Raji (cell line): ENCODE data around the gene AP5Z1.

Experiments
- POLR2A ChIP-seq: IDR thresholded peaks from 2 replicates; pipeline ENCODE4 v1.6.1; 2011; ENCODE audit warnings: low read depth, low read length, control low read depth; ENCODE audit not compliant: insufficient read depth

AP5Z1 gene

DNA sequence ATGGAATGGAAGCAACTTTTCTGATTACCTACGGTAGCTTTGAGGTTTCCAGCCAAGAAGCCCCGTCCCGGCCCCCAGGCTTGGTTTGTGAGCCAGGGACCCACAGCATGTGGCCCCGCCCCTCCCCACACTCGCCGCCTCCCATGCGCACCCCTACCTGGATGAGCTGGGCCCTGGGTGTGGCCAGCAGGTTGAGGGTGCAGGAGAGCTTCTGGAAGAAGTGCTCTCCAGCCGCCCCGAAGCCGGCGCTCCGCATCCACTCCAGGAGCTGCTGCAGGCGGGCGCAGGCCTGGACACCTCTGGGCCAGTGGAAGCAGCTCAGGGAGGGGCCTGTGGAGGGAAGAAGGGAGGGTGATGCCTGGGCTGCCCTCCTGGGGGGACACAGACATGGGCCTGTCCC lies 39.7 kb downstream of the AP5Z1 start:
- no peak for TF ChIP-seq POLR2A

DNA sequence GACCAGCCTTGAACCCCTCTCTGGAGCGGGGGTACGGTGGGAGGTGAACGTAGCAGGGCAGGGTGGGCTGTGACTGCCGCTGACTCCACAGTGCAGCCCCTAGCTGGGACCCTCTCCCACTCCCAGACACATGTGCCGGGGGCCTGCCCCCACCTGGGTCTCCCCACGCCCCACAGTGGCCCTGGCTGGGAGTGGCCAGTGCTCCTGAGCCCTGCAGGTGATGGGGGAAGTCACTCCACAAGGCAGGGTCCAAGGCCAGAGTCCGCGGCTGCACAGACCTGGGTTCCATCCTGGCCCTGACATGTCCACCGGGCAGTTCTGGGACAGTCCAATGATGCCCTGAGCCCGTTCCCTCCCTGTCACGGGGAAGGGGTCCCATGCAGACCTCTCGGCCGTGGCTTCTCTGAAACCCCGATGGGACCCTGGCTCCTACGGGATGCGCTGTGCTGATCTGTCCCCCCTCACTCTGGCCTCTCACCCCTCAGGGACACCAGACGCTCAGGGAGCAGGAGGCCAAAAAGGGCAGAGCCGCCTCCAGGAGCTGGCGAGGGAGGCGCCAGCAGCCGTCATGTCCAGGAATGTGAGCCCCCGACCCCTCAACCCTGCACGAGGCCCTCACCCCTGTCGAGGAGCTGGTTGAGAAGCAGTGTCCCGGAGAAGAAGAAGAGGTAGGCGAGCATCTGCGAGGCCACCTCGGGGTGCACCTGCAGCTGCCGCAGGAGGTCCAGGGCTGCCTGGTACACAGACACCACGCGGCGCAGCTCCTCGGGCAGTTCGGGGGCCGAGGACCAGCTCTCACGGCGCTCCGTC lies 40.4 kb downstream of the AP5Z1 start:
- TF ChIP-seq POLR2A: no peak

DNA sequence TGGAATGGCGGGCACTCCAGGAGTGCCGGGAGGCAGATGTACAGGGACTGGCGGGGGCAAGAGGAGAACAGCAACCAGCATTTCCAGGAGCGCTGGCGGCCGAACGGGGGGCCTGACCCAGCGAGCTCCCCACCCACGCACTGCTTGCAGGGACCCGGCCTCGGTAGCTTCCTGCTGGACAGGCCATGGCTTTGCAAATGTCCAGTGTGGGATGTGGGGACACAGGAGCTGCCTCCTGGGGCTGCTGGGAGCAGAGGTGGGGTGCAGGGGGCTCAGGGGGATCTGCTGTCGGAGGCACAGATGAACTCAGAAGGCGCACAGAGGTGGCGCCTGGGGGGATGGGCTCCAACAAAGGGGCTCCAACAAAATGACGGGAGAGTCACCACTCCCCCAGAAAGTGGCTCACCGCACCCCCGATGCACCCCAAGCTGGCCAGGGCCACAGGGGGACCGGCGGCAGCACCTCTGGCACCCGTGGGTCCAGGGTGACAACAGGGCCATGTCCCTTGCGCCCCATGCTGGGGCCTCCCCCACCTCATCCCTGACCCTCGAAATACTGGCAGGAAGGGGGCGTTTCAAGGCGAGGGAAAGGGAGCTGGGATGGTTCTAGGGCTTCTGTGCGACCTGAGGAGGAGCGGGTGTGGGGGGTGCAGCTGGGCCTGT lies 41.1 kb downstream of the AP5Z1 start:
- TF ChIP-seq POLR2A: no peak

DNA sequence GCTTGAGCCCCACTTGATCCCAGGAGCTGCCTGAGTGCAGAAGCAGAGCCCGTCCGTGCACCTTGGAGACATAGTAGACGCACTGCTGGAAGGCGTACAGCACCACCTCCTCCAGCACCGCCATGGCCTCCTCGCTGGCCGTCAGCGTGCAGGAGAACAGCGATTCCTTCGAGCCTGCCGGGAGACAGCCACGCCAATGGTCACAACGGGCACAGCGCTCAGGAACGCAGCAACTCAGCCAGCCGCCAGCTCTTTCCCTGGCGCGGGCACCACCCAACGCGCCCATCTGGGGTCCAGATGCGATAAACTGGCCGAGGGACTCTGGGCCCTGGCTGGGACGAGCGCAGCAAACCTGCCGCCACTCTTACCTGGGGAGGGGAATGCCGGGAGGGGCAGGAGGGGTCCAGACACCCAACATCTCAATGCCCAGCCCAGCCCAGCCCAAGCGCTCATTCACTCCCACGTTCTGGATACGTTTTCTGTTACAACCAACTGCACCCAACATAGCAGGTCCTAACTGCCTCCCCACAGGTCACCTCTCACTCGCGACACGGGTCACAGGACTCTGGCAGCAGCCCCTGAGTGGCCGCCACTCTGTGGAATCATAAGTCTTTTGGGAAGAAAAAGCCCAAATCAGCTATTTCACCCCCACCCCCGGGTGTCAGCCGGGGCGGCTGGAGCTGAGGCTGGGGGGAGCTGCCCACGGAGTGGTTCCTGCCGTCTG lies 41.9 kb downstream of the AP5Z1 start:
- TF ChIP-seq POLR2A: no peak

DNA sequence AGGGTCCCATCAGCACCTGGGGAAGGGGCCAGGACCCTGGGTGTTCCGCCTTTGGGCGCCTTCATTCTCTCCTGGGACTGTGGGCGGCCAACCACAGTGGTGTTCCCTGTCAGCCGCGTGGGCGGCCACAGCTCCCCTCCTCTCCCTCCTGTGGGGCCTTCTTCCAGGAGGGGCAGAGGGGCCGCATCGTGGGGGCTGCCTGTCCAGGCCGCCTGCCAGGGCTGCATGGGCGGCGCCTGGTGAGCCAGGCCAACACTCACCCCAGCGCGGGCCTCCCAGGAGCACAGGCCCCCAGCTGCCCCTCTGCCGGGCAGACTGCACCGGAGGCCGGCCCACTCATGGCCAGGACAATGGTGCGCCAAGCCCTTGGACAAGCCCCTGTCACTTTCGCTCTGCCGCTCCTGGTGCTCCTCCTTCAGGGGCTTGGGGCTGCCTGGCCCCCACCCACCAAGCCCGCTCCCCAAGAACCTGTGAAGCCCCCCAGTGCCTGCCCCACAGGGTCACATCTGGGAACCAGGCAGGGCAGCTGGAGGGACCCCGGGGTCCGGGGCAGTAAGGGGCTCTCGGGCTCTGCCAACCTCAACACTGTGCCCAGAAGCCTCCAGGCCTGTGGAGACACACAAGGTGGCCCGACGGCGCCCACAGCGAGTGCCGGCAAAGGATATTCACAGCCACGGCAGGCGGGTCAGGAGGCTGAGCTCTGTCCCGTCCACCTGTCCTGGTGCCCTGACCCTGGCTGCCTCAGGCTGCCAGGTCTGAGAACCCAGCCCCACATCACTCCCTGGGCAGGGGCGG lies 42.8 kb downstream of the AP5Z1 start:
- TF ChIP-seq POLR2A: no peak

DNA sequence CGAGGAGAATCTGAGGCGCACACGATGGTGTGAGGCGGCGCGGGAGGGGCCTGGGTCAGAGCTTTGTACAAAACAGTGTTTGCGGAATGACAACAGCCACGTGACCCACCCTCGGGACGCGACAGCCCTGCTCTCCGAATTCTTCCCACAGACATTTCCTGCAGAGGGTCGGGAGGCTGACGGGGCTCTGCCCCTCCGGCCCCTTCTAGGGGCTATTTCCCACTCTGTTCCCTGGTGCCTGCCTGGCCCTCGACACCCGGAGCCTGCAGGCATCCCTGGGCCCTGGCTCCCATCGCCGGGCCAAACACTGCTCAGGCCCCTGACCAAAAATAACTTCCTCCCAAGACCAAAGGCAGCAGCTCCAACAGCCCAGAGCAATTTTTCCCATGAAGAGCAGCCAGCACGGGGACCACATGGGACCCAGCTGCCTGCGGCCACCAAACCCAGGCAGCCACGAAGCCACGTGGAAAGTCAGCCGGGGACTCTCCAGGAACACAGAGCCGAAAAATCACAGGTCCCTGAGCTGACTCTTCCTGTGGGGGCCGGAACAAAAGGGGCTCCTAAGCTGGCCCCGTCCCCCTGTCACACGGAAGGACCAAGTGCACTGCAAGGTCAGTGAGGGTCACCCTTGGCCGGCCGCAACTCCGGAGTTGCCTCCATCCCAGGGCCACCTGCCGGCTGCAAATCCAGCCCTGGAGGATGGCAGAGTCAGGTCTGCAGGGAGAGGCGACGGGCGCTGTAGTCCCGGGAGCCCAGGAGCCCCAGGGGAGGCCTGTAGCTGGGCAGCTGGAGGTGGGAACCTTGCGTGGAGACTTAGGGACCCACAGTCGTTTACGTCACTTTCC lies 44.4 kb downstream of the AP5Z1 start:
- no peak for TF ChIP-seq POLR2A

DNA sequence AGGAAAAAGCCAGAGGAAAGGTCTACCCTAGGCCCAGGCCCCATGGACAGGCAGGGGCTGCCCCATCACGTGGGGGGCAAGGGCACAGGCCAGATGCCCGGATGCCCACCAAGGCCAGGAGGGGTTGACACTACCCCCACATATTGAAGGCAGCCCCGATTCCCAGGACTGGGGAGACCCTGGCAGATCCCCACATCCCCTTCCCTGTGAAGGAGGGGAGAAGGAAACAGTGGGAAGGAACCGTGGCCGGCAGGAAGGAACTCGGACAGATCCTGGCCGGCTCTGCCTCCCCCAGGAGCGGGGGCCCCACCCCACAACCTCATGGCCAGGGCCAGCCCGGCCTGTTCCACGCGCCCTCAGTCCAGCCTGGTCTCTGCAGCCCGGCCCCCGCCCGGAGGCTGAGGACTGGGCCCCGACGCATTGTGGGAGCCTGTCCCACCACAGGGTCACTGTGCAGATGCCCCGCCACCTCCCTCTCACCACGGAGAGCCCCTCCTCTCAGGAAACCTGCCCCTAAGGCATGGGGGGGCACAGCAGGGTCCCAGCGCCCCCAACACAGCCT lies 45.1 kb downstream of the AP5Z1 start:
- no peak for TF ChIP-seq POLR2A

DNA sequence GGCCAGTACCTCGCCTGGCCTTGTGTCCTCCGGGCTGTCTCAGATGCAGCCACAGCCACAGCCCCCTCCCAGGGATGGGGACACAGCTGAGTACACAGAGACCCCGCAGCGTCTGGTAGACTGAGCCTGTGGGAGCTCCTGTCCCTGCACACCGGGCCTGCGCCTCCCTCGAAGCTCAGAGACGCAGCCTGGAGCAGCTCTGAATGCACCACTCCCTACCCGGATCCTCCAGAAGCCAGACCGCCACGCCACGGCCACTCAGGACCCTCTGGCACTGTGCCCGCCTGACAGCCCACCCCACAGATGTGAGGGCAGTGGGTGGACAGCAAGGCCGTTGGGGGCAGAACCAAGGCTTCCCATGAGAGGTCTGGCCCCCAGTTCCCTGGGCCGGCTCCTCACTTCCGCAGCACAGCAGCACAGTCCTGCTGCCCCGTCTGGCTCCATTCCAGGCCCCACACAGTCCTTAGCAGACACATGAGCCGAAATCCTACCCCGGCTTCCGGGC lies 45.6 kb downstream of the AP5Z1 start:
- TF ChIP-seq POLR2A: no peak

DNA sequence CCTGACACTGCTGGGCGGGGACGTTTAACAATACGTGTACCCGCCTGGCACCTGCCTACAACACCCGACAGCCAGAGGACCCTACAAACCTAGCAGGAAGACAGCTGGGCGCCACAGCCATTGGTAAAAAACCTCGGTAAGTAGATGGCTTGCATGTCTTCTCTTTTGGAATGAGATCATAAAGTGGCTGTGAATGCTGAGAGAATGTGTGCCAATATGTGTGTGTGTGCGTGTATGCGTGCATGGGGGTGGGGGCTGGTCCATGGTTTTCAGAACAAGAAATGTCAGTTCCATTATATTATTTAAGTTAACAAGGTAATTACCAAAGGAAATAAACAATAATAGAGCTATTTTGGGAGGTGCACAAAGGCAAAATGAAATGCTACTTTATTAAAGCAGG lies 47.3 kb downstream of the AP5Z1 start:
- TF ChIP-seq POLR2A: no peak

DNA sequence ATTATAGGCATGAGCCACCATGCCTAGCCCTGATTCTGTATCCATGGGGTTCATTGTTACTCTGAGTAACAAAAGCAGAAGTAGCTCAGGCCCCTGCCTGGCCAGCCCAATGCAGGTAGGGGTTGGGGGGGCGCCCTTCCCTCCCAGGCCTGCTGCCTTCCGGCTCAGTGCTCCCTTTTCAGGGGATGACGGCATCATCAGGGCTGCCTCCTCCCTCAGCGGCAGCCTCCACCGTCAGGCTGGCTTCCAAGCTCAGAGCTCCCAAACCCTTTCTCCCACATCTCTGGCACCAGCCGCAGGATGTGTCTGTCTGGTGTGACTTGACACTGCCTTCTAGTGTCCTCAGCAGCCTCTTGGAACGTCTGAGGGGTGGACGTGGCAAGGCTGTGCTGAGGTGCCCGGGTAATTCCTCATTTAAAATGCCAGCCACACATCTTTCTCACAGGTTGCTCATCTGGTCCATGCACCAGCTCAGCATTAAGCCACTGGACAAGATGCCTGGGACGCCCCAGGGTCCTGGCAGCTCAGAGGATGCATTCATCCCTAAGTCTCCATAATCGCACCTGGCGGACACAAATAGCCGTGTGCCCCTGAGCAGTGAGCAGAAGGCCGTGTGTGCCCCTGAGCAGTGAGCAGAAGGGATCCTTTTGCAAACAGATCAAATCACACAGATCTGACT lies 48.2 kb downstream of the AP5Z1 start:
- TF ChIP-seq POLR2A: no peak

DNA sequence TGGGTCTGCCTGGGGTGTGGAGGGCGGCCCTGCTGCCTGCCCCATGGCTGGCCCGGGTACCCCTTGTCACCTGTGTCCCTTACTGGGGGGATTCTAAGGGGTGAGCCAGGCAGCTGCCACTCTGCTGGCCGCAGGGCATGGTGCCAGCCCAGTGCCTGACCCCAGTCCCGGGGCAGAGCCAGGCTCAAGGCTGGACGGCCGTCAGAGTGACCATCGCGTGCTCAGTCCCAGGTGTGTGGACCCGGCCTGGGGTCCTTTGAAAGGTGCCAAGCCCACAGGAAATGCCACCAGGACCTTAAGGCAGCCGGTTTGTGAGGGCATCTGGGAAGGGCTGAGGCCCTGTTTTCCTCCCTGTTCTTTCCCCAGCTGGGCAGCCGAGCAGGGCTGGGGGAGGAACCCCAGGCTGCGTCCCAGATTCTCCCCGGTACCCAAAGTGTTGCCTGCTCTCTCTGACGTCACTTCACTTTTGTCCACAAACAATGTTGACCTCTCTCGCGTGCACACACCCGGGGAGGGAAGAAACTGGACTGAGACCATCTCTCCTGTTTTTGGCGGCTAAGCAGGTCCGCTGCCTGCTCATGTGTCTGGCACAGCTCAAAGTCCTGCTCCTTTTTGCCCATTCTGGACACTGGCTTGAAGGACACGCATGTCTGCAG lies 48.8 kb downstream of the AP5Z1 start:
- TF ChIP-seq POLR2A: no peak

DNA sequence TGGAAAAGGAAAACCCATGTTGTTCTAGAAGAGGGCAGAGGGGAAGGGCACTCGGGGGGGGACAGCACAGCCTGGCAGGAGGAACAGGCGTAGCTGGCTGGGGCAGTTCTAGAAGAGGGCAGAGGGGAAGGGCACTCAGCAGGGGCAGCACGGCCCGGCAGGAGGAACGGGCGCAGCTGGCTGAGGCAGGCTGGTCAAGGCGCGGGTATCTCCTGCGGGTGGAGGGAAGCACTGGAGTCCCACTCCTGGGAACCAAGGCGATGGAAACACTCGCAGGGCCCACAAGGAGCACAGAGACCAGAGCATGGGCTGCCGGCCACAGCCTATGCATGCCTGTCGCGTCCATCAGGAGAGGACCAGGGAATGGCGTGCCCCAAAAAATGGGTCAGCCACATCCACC lies 49.7 kb downstream of the AP5Z1 start:
- TF ChIP-seq POLR2A: no peak
